NCI-H2196 (cell line): Measurements from ENCODE around the gene GCK.

ENCODE experiments used
- DNase-seq: peaks from one replicate; lab custom pipeline; 2025; ENCODE audit not compliant: unreplicated experiment; lab: John Stamatoyannopoulos, UW

Gene GCK

DNA sequence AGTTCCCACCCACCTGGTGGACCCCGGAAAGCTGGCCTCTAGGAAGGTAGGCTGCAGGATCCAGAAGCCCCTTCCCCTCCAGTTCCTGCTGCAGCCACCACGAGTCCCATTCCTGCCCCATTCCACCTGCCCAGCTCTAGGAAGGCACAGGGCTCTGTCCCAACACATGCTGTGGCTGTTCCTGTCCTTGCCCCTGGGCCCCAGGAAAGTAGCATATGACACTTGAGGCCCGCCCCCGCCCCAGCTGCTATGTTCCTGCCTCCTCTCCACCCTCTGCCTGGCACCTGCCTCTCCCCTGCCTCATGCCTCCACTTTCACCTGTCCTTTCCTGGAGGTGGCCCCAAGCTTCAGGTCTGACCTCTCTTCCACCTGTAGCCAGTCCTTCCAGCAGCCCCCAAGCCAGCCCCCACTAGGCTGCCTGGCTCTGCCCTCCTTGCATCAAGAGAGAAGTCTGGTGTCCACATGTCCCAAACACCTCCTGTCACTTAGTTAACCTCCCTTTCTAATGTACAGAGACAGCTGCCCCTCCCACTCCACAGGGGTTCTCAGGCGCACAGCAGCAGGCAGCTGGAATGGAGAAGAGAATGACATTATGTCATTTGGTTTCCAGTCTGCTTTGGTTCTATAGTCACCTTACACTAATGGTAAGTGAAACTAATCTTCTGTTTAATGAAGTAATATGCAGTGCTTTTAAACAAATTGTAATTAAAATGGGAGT is 34.3 kb upstream of the GCK start:
- DNase-seq: peak; percentile 30

DNA sequence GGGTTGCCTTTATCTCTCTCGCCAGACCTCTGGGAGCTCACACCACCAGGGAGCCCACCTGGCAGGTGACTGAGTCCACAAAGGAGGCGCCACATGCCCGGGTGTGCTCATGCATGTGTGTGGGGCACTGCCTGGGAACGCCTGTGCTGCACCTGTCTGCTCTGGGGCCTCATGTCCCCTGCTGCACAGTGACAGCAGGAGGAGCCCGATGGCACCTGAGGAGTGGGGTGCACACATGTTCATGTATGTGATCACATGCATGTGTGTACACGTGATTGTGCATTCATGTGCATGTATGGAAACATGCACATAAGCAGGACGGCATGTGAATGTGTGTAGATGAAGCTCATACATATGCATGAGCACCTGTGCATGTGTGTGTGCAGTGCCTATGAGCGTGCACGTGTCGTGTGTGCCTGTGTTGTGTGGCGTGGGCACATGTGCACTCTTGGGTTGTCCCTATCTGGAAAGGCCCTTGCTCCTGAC is 33.6 kb upstream of the GCK start:
- no peak for DNase-seq

DNA sequence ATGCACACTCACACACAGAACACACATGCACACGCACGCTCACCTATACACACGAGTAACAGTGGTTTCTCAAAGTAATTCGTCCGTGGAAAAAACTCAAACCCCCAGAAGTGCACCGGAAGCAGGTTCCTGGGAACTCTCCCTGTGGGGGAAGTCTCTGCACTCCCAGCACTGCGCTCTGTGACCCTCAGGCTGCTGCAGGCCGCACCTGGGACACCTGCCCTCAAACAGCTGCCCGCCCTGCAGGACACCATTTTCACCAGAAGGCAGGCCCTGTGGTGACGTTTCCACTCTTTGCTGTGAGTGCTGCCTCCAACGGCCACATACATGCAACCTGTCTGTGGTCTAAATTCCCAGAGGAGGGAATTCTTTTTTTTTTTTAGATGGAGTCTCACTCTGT is 32.8 kb upstream of the GCK start:
- DNase-seq: no peak

DNA sequence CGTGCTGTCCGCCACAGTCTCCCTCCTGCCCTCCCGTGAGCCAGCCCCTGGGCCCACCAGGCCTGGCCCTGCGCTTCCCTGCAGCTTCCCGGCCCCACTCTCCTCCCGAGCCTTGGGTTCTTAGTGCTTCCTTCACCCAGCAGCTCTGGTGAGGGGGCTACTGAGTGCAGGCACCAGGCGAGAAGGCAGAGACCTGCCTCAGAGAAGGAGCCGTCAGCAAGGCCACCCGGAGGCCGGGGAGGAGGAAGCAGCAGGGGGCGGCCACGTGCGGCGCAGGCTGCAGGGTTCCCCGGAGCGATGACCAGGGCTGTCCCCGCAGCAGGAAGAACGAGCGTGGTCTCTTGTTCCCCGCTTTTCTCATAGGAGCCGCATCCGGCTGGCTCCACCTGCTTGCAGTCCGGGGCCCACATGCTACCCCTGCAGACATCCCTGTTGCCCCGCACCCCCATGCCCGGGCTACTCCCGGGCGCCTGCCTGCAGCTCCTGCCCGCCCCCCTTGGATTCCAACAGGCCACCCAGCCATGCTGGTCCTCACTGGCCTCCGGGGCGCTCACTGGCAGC is 32.1 kb upstream of the GCK start:
- DNase-seq: no peak

DNA sequence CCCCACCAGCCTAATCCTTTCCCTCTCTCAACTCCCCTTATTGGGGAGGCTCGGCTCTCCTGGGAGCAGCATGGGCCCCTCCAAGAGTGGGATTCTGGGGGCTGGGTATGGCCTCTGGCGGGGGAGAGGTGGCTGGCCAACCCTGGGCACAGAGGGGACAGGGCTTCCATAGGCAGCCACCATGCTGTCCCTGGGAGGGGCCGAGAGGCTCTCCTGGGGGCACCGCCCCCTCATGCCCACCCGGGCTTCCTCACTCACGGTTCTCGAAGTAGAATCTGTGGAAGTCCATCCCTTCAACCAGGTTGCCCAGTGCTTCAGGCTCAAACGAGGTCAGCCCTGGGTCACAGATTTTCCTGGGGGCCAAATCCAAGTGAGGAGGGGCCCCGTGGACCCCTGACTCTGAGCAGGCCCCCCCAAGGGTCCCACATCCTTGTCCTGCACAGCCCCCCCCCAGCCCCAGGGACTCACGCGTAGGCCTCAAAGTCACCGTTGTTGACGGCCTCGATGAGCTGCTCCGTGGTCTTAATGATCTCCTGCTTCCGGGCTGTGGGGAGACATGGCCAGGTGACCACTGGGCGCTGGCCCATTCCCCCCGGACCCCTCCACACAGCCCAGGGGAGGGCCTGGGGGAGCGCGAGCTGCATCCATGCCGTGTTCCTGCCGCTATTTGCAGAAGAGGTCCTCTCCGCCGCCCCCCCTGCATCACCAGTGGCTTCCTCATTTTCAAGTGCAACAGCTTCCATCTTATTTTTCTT is 31.3 kb upstream of the GCK start:
- no peak for DNase-seq

DNA sequence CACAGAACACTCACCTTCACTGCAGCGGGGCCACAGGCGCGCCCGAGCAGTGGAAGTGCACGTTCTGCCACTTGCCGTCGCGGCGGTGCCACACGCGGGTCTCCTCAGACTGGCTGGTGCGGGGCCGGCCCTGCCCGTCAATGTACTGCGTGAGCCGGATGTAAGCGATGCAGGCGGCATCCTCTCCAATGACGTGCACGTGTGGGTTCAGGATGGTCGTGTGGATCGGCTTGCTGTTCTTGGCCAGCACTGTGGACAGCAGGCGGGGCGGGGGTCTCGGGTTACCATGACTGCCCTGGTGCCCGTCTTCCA is 30.8 kb upstream of the GCK start:
- no peak for DNase-seq

DNA sequence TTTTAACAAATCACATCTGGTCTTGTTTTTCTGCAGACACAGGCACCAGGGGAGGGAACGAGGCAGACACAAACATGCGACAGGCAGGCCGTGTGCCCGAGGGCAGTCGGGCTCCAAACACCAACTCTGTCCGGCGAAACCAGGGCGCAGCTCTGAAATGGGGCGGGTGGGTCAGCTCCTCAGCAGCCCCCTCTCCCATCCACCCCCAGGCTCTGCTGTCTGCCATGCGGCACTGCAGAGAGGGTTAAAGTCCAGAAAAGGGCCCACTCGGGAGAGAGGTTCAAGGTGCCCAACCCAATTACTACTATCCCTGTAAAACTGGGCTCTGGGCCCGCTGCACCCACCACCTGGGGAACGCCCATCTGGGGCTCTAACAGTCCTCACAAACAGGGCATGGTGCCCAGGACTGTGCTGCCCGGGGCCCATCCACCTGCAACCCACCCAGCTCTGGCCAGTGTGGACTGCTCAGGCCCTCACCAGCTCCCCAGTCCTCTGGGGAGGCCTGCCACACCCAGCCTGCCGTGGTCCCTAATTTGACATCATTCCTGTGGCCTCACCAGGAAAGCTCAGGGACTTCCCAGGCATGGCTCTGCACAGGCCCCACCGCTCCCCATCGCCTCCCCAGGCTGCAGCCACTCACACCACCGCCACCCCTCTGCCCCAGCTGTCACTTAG is 30.3 kb upstream of the GCK start:
- no peak for DNase-seq

DNA sequence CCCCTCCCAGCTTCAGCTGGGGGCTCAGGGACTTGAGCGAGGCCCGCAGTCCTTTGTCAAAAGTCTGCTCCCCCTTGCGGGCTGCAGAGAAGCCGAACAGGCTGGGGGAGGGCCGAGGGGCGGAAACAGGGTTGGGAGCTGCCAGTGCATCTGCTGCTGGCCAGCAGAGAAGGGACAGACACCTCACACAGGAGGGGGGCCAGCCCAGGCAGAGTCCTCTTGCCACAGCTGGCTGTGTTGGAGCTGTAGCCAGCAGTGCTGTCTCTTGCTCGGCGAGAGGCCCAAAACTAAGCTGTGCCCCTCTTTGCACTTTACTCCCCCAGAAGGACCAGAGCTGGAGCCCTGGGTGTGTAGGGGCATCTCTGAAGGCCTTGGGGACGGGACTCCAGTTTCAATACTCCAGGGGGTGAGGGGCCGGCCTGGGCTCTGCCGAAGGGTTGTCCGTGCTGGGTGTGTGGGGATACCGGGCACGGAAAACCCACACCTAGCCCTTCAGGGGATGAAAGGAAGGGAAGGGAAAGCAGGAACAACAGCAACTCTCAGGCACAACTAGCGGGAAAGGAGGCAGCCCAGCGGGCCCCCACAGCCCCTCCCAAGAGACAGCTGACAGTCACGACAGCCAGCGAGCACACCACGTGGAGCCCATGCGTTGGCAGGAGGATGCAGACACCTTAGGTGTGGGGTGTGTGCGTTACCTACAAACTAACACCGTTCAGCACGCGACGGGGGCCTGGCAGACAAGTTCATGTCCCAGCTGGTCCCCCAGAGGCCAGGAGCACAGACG is 29.4 kb upstream of the GCK start:
- DNase-seq: no peak

DNA sequence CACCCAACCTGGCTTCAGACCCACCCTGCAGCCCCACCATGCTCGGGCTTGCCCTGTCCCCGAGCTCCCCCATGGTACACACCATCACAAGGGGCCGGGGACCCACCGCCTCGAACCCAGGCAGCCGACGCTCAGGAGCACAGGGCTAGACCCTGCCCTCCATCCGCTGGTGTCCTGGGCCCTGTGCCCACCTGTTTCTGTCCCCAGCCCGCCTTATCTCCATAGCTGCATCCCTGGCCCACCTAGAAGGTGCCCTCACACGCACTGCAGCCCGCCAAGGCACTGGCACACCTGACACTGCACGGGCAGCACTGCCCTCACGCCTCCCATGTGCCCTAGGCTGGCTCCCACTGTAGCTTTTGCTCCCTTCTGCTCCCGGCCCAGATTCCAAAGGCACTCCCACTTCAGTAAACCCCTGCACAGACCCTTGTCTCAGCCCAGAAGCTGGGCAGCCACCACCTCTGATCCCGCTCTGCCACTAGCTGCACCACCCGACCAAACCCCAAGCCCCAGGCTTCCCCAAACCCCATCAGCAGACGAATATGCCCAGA is 28.7 kb upstream of the GCK start:
- DNase-seq: no peak

DNA sequence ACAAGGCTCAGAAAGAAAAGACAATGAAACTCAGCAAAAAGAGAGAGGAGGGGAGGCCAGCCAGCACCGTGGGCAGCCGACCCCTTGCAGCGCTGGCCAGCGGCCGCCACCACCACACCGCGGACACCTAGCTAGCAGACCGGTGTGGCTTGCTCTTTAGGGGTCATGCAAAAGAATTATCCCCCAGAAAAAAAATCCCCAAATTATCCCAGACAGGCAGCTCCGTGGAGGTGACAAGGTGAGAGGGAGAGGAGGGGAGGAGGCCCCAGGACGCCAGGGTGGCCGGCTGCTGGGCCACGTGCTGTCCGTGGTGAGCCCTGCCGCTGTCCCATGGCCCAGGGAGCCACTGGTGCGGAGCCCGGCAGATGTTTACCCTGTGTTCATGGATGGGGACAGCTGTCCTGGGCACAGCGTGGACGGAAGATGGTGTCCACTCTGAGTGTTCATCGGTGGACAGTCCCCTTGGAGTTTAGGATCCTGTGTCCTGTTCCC is 28.0 kb upstream of the GCK start:
- no peak for DNase-seq

DNA sequence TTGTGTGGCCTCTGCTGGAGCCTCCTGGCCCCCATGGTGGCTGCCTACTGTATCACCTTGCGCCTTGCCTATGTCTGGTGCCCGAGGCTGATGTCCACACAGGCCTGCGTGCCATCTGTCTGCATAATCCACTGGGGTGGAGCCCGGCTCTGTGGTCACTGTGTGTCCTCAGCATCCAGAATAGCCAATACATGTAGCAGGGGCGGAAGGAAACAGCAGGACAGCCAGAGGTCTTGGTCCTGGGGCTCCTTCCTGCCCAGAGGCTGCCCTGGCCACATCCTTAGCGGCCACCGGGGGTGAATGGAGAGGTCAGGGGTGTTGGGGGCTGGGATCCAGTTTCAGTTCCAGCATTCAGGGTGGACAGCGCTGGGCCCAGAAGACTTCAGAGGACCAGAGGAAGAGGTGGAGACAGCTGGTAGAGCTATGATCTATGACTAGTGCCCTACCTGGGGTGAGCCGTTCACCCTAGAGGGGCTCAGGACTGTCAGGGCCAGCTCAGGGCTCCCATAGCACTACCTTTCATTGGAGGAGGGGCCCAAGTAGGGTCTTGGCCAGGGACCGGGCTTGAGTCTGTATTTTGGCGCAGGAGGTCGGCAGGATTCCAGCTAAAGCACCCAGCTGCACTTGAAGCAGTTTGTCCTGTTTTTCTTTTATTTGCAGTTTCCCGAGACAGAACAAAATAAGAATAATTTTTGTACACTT is 27.4 kb upstream of the GCK start:
- DNase-seq: no peak

DNA sequence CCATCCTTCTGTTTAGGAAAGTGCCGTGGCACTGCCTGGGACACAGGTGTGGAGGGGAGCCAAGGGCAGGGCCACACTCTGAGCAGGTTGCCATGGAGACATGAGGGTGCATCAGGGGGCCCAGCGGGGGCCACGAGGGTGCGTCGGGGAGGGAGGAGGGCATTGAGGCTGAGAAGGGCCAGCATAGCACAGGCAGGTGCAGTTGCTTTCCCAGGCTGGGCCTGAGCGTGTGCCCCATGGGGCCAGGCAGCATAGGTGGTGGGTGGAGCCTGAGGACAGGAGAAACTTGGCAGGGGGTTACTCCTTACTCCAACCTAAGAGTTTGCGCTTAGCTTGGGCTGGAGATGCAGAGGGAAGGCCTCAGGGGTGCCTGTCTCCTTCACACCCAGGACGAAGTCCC is 26.8 kb upstream of the GCK start:
- peak; percentile 34 for DNase-seq

DNA sequence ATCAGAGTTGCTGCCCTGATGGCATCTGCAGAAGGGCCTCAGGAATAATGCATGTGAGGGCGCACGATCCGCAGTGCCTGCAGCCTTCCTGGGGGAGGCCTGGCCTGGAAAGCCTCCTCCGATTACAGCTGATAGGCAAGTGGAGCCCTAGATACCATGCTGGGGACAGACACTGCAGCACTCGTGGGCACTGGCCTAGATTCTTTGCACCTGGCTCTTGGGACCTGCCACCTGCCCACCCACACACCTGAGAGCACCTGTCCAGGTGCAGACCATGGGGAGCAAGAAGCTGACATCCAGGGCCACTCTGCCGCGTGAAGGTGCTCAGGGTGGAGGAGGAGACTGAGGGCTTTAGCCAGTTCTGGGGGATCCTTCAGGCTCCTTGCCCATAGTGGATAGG is 26.3 kb upstream of the GCK start:
- DNase-seq: no peak

DNA sequence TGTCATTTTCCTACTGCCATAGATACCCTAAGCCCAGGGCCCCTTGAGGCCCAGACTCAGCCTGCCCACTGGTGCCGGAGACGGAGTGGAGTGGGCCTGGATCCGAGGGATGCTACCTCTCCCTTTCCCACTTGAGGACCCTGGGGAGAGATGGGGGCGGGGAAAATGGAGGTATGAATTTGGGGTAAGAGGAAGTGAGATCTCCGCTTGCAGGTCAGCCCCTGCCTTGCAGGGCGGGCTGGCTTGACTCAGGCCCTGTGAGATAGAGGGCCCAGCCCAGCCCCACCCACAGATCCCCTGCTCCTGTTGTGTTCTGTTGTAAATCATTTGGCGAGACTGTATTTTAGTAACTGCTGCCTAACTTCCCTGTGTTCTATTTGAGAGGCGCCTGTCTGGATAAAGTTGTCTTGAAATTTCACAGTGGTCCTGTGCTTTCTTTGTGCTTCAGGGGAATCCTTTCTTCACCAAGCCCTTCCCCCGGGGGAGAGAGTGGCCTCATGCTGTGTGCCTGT is 24.7 kb upstream of the GCK start:
- no peak for DNase-seq

DNA sequence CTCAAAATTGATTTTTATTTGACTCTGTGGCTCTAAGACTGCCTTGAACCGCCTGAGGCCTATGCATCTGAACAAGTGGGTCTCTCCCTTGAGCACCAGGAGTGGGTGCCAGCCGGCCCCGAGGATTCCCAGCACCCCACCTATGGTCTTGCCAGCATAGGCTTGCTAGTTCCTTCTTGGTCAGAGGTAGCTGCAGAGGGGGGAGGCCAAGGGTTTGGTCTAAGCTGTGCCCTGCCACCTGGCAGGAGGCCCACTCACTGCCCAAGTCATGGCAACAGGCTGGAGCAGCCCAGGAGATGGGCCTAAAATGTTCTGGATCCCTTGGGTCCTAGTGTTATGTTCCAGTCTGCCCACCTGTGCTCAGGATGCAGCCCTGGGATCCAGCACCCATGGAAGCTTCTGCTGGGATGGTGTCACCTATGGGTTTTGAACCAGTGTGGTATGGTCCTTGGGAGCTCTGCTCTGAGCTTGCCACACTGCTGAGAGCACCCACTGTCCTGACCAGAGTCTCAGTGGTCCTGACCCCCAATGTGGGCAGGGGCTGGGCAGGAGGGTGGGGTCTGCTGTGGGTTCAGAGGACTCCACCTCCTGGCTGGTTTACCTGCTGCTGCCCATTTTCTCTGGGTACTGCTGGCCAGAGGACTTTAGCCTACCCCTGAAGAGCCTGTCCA is 24.1 kb upstream of the GCK start:
- peak; percentile 34 for DNase-seq

DNA sequence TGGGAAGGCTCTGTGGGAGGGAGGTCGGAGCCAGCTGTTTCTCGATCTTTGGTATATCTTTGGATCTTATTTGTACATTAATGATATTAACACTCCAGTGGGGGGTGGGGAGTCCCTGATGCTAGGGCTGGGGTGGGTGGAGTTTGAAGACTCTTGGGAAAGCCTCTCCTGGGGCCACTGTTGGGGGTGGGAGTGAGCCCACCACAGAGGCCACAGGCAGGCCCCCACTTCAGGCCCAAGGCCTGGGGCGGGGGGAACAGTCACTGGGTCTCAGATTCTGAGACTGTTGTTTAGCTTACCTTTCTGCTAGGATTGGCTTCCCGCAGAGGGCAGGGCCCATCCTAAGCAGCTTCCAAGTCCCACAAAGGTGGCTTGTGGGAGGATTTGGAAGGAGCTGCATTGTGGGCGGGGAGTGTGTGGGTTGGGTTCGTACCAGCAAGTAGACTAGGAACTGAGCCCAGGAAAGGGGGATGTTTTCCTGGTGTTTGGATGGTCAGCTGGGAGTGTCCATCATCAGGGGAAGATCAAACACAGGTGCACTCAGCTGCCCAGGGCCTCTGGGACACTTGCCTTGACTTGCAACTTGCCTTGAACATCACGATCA is 23.4 kb upstream of the GCK start:
- DNase-seq: no peak

DNA sequence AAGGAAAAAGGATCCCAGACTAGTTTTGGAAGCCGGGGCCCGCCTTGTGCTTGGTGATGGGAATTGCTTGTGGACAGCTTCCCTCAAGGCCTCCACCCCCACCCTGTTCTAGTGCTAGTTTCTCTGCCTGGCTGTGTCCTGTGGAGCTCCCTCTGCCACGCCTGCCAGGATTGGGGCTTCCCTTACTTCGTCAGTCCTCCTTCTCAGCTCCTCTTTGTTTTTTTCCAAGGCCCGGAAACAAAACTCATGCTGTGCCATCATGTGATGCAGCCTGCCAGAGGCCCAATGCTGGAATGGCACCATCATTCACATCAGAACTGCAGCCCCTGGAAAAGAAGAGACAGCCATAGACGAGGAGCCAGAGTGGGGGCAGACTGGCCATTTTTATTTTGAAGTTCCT is 22.8 kb upstream of the GCK start:
- no peak for DNase-seq

DNA sequence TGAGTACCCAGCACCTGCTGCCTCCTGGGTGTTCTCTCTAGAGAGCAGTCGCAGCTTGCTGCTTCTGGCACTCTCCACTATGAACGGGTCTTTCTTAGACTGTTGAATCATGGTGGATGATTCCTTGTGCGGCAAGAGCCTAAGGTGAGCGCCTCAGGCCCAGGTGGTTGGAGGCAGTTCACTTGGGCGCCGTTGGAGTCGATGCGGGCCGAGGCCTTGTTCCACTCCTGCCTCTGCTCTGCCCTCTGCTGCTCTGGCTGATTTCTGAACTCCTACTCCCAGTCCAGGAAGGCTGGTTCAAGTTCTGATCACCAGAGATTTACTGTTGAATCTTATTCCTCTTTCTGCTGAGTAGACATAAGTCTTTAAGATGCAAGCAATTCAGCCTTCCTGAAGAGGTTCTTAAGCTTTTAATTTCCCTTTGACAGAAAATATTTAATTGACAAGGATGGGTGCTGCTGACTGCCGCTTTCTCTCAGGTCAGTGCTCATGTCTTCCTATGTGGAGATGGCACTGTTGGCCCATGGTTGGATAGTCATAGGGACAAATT is 22.0 kb upstream of the GCK start:
- DNase-seq: no peak

DNA sequence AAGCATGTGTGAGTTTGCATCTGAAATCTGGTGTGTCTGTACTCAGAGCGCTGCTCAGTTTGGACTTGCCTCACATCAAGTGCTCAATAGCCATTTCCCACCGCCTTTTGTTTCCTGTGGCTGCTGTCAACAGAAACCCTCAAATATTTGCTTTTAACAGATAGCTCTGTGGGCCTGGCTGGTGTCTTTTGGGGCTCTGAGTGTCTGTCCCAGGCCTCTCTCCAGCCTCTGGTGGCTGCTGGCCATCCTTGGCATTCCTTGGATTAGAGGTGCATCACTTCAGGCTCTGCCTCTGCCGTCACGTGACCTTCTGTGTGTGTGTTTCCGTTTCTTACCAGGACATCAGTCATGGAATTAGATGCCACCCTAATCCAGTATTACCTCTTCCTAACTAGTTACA is 20.9 kb upstream of the GCK start:
- DNase-seq: no peak
